Activated CD8-positive, alpha-beta memory T cell treated with anti-CD3 and anti-CD28 coated beads, Interleukin-2, amount 50 U/mL, for 1 hour (primary cell): ENCODE data around the gene NCOA4.
"Not testable (repeated sequence)": the region's sequence is repeated elsewhere in the genome, so short reads cannot be mapped to it uniquely, and the experiment has no call there.

ENCODE experiments used
- DNase-seq: peaks from one replicate; pipeline ENCODE4 v3.0.0-alpha.2; 2020; ENCODE audit errors: extremely low read depth

Gene NCOA4

GRCh38 chr10:46030091-46030937 lies at the start of gene NCOA4:
Gene NCOA4, minus strand, starts transcription at chr10:46030623. Its CDS starts 13,943 bp downstream, at chr10:46016680.
- peak; percentile 96 for DNase-seq

- no peak for DNase-seq
Observed at GRCh38 chr10:46079831-46080585, 49.6 kb upstream of the NCOA4 start.

GRCh38 chr10:46077731-46078413 lies 47.4 kb upstream of the NCOA4 start:
- DNase-seq = no peak

- DNase-seq = no peak
Observed at GRCh38 chr10:46077141-46077554, 46.7 kb upstream of the NCOA4 start.

GRCh38 chr10:46075869-46076268 lies 45.4 kb upstream of the NCOA4 start:
- no peak for DNase-seq

GRCh38 chr10:46074196-46074946 lies 43.9 kb upstream of the NCOA4 start:
- no peak for DNase-seq

- no peak for DNase-seq
Observed at GRCh38 chr10:46073564-46073963, 43.1 kb upstream of the NCOA4 start.

GRCh38 chr10:46070749-46071148 lies 40.3 kb upstream of the NCOA4 start:
- no peak for DNase-seq

- no peak for DNase-seq
Observed at GRCh38 chr10:46069771-46070463, 39.5 kb upstream of the NCOA4 start.

GRCh38 chr10:46068905-46069304 lies 38.5 kb upstream of the NCOA4 start:
- DNase-seq = no peak

GRCh38 chr10:46068117-46068516 lies 37.7 kb upstream of the NCOA4 start:
- no peak for DNase-seq

- DNase-seq = no peak
Observed at GRCh38 chr10:46064269-46064817, 33.9 kb upstream of the NCOA4 start.

GRCh38 chr10:46062723-46063428 lies 32.5 kb upstream of the NCOA4 start:
- no peak for DNase-seq

GRCh38 chr10:46060706-46061105 lies 30.3 kb upstream of the NCOA4 start:
- DNase-seq = no peak

GRCh38 chr10:46057927-46058326 lies 27.5 kb upstream of the NCOA4 start:
- not testable (repeated sequence) for DNase-seq

- DNase-seq = no peak
Observed at GRCh38 chr10:46057038-46057437, 26.6 kb upstream of the NCOA4 start.

- no peak for DNase-seq
Observed at GRCh38 chr10:46055771-46056170, 25.3 kb upstream of the NCOA4 start.

- no peak for DNase-seq
Observed at GRCh38 chr10:46053534-46054434, 23.4 kb upstream of the NCOA4 start.

GRCh38 chr10:46052791-46053375 lies 22.5 kb upstream of the NCOA4 start:
- no peak for DNase-seq
